GM23338 (cell line): ENCODE data around the gene GRIN2A. TPM values are rescaled to one million over a fixed set of nuclear protein-coding genes. Genes with fewer than 3 reads are reported as not detected.
A peak's percentile ranks its signal among the peaks of the same experiment; 100 is the strongest.

Source experiments
- ATAC-seq: fragments of 200-7000 bp; cut with Tn5 transposase; 3 replicates; pipeline ENCODE4 v1.9.1; 2020
- DNase-seq: peaks from one replicate; pipeline ENCODE4 v3.0.0-alpha.2; 2015; ENCODE audit warnings: low spot score
- H2AFZ ChIP-seq: fragments of 200-600 bp; sonication (generic); 2 replicates; pipeline ENCODE4 v1.8.0; 2016; ENCODE audit warnings: antibody characterized with exemption, mild to moderate bottlenecking, moderate library complexity
- H3F3A ChIP-seq: fragments of 200-600 bp; sonication (generic); replicated peaks from 2 replicates; pipeline ENCODE4 v1.8.0; 2017; ENCODE audit warnings: antibody characterized with exemption, mixed run types, low read depth
- H3K27ac ChIP-seq: fragments of 200-600 bp; sonication (generic); 2 replicates; pipeline ENCODE4 v1.6.1; 2016; ENCODE audit warnings: low read depth
- H3K27me3 ChIP-seq: fragments of 200-600 bp; sonication (generic); 2 replicates; pipeline ENCODE4 v1.8.0; 2016; ENCODE audit warnings: mild to moderate bottlenecking, mixed run types, moderate library complexity; ENCODE audit not compliant: insufficient read depth
- H3K36me3 ChIP-seq: fragments of 200-600 bp; sonication (generic); 2 replicates; pipeline ENCODE4 v1.8.0; 2016; ENCODE audit warnings: mild to moderate bottlenecking; ENCODE audit not compliant: insufficient read depth
- H3K4me1 ChIP-seq: fragments of 200-600 bp; sonication (generic); 2 replicates; pipeline ENCODE4 v1.8.0; 2016; ENCODE audit warnings: mild to moderate bottlenecking, moderate library complexity; ENCODE audit not compliant: insufficient read depth
- H3K4me2 ChIP-seq: fragments of 200-600 bp; sonication (generic); 2 replicates; pipeline ENCODE4 v1.7.1; 2017; ENCODE audit warnings: mixed run types
- H3K4me3 ChIP-seq: fragments of 200-600 bp; sonication (generic); 2 replicates; pipeline ENCODE4 v1.6.1; 2016; ENCODE audit warnings: mixed run types
- H3K79me2 ChIP-seq: fragments of 200-600 bp; sonication (generic); replicated peaks from 2 replicates; pipeline ENCODE4 v1.8.0; 2017; ENCODE audit warnings: mild to moderate bottlenecking; ENCODE audit not compliant: insufficient read depth
- H3K9me2 ChIP-seq: fragments of 200-600 bp; sonication (generic); 2 replicates; pipeline ENCODE4 v1.8.0; 2017; ENCODE audit not compliant: insufficient read depth
- H4K20me1 ChIP-seq: fragments of 200-600 bp; sonication (generic); replicated peaks from 2 replicates; pipeline ENCODE4 v1.8.0; 2017; ENCODE audit warnings: mild to moderate bottlenecking; ENCODE audit not compliant: insufficient read depth
- H3K27ac Mint-ChIP-seq: 2 replicates; pipeline ENCODE4 v1.8.0; 2020; ENCODE audit warnings: inconsistent platforms, mild to moderate bottlenecking, moderate library complexity, mixed read lengths
- H3K27me3 Mint-ChIP-seq: 3 replicates; pipeline ENCODE4 v1.8.0; 2022; ENCODE audit warnings: low read depth, mild to moderate bottlenecking, moderate library complexity, mixed read lengths, inconsistent platforms; ENCODE audit not compliant: insufficient read depth, poor library complexity
- H3K36me3 Mint-ChIP-seq: 3 replicates; pipeline ENCODE4 v1.8.0; 2021; ENCODE audit warnings: low read depth, mild to moderate bottlenecking, inconsistent platforms, moderate library complexity, mixed read lengths
- H3K4me1 Mint-ChIP-seq: 3 replicates; pipeline ENCODE4 v1.8.0; 2020; ENCODE audit warnings: mild to moderate bottlenecking, inconsistent platforms, mixed read lengths
- H3K4me3 Mint-ChIP-seq: 3 replicates; pipeline ENCODE4 v1.8.0; 2021; ENCODE audit warnings: moderate library complexity, mild to moderate bottlenecking, inconsistent platforms, mixed read lengths
- H3K9me3 Mint-ChIP-seq: 3 replicates; pipeline ENCODE4 v1.8.0; 2020; ENCODE audit warnings: moderate library complexity, mild to moderate bottlenecking, inconsistent platforms, mixed read lengths
- EZH2 ChIP-seq: fragments of 200-600 bp; sonication (generic); IDR thresholded peaks from one replicate; pipeline ENCODE4 v1.8.0; 2017; ENCODE audit warnings: antibody characterized with exemption, mild to moderate bottlenecking, low read depth; ENCODE audit not compliant: unreplicated experiment
- EZH2phosphoT487 ChIP-seq: fragments of 200-600 bp; sonication (generic); IDR thresholded peaks from one replicate; pipeline ENCODE4 v1.8.1; 2018; ENCODE audit warnings: antibody characterized with exemption; ENCODE audit not compliant: unreplicated experiment
- JUNB ChIP-seq: IDR thresholded peaks from one replicate; pipeline ENCODE4 v1.6.1; 2016; ENCODE audit warnings: antibody characterized with exemption; ENCODE audit not compliant: unreplicated experiment
- STAT1 ChIP-seq: IDR thresholded peaks from one replicate; pipeline ENCODE4 v1.6.1; 2016; ENCODE audit warnings: antibody characterized with exemption; ENCODE audit not compliant: unreplicated experiment
- ZNF114 ChIP-seq: fragments of 250-450 bp; sonication (Bioruptor Pico); IDR thresholded peaks from 2 replicates; pipeline ENCODE4 v1.5.0; 2020; ENCODE audit warnings: mild to moderate bottlenecking, moderate library complexity
- ZNF331 ChIP-seq: fragments of 250-450 bp; sonication (Bioruptor Pico); IDR thresholded peaks from 2 replicates; pipeline ENCODE4 v1.5.0; 2020; ENCODE audit warnings: low read depth, mild to moderate bottlenecking, moderate library complexity
- polyA plus RNA-seq: library from polyadenylated mRNA; unstranded; fragments of >200 nt; fragmentation: Nextera tagmentation; extraction: Ambion mirVana; gene quantifications from 2 replicates; pipeline ENCODE4 v1.2.1, GENCODE V29; 2016
- total RNA-seq: library from RNA; depleted of rRNA; stranded (reverse); fragments of >200 nt; shearing (Covaris generic); gene quantifications from 2 replicates; pipeline ENCODE4 v1.2.3, GENCODE V29; 2014
- TF ChIP-seq, protein P1 (sequence below): fragments of 250-450 bp; sonication (Bioruptor Pico); IDR thresholded peaks from 2 replicates; pipeline ENCODE4 v1.5.0; 2020; ENCODE audit warnings: mild to moderate bottlenecking, moderate library complexity
- TF ChIP-seq, protein P2 (sequence below): IDR thresholded peaks from 2 replicates; pipeline ENCODE4 v1.6.1; 2016; ENCODE audit warnings: antibody characterized with exemption
- TF ChIP-seq, protein P3 (sequence below), 2 experiments: fragments of 200-600 bp in 1 of 2; sonication (generic) in 1 of 2; conservative IDR thresholded peaks; 2 replicates each; pipeline versions ENCODE4 v1.5.1 to v1.6.1; 2016 to 2017; ENCODE audit warnings: antibody characterized with exemption in 2 of 2, low read depth in 2 of 2, mild to moderate bottlenecking in 2 of 2, moderate library complexity in 1 of 2

GRIN2A gene
- total and polyA plus RNA-seq, 2 experiments from 2014 or later, result 0.89 to 5.1 TPM

DNA sequence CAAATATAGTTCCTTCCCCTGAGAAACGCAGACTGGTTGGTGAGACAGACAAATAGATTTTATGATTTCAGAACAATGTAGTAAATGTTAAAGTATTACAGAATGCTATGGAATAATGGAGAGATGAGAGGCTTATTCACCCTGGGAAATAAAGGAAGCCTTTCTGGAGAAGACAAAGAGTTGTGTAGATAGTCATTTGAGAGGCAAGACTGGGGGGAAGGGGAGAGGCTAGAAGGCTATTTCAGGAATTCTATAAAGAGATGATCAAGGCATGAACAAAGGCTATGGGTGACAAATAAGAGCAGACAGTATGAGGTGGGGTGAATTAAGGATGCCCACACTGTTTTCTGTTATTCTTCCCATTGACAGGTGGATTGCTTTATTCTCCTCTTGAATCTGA is 211.4 kb downstream of the GRIN2A start:
- H3K36me3 Mint-ChIP-seq, result peaks cover 5% of the 10 kb centered on the region; the same call in 2 of the 3 replicates
- H3K36me3 ChIP-seq, result no peaks in the 10 kb centered on the region
- peaks cover 2% of the 10 kb centered on the region; the same call in 1 of the 2 replicates for H3K9me2 ChIP-seq
- H3K27me3 Mint-ChIP-seq, result peaks cover 17% of the 10 kb centered on the region
- no peak overlapping the region for H3K27ac ChIP-seq
- H3K27ac Mint-ChIP-seq, result no peak overlapping the region
- DNase-seq, result no peak
- H3K9me3 Mint-ChIP-seq, result peaks cover 7% of the 10 kb centered on the region; the same call in 2 of the 3 replicates
- H3K27me3 ChIP-seq, result peaks cover 37% of the 10 kb centered on the region
- H3K4me3 Mint-ChIP-seq, result no peak overlapping the region
- H3K79me2 ChIP-seq, result no peaks in the 10 kb centered on the region
- H3K4me1 ChIP-seq, result peaks cover 35% of the 10 kb centered on the region
- H2AFZ ChIP-seq, result no peak overlapping the region
- H4K20me1 ChIP-seq, result no peaks in the 10 kb centered on the region
- peak overlapping the region; percentile 6; the same call in 1 of the 2 replicates for H3K4me2 ChIP-seq
- TF ChIP-seq EZH2, result no peak
- TF ChIP-seq EZH2phosphoT487, result no peak
- no peak for TF ChIP-seq JUNB
- TF ChIP-seq, protein P1, sequence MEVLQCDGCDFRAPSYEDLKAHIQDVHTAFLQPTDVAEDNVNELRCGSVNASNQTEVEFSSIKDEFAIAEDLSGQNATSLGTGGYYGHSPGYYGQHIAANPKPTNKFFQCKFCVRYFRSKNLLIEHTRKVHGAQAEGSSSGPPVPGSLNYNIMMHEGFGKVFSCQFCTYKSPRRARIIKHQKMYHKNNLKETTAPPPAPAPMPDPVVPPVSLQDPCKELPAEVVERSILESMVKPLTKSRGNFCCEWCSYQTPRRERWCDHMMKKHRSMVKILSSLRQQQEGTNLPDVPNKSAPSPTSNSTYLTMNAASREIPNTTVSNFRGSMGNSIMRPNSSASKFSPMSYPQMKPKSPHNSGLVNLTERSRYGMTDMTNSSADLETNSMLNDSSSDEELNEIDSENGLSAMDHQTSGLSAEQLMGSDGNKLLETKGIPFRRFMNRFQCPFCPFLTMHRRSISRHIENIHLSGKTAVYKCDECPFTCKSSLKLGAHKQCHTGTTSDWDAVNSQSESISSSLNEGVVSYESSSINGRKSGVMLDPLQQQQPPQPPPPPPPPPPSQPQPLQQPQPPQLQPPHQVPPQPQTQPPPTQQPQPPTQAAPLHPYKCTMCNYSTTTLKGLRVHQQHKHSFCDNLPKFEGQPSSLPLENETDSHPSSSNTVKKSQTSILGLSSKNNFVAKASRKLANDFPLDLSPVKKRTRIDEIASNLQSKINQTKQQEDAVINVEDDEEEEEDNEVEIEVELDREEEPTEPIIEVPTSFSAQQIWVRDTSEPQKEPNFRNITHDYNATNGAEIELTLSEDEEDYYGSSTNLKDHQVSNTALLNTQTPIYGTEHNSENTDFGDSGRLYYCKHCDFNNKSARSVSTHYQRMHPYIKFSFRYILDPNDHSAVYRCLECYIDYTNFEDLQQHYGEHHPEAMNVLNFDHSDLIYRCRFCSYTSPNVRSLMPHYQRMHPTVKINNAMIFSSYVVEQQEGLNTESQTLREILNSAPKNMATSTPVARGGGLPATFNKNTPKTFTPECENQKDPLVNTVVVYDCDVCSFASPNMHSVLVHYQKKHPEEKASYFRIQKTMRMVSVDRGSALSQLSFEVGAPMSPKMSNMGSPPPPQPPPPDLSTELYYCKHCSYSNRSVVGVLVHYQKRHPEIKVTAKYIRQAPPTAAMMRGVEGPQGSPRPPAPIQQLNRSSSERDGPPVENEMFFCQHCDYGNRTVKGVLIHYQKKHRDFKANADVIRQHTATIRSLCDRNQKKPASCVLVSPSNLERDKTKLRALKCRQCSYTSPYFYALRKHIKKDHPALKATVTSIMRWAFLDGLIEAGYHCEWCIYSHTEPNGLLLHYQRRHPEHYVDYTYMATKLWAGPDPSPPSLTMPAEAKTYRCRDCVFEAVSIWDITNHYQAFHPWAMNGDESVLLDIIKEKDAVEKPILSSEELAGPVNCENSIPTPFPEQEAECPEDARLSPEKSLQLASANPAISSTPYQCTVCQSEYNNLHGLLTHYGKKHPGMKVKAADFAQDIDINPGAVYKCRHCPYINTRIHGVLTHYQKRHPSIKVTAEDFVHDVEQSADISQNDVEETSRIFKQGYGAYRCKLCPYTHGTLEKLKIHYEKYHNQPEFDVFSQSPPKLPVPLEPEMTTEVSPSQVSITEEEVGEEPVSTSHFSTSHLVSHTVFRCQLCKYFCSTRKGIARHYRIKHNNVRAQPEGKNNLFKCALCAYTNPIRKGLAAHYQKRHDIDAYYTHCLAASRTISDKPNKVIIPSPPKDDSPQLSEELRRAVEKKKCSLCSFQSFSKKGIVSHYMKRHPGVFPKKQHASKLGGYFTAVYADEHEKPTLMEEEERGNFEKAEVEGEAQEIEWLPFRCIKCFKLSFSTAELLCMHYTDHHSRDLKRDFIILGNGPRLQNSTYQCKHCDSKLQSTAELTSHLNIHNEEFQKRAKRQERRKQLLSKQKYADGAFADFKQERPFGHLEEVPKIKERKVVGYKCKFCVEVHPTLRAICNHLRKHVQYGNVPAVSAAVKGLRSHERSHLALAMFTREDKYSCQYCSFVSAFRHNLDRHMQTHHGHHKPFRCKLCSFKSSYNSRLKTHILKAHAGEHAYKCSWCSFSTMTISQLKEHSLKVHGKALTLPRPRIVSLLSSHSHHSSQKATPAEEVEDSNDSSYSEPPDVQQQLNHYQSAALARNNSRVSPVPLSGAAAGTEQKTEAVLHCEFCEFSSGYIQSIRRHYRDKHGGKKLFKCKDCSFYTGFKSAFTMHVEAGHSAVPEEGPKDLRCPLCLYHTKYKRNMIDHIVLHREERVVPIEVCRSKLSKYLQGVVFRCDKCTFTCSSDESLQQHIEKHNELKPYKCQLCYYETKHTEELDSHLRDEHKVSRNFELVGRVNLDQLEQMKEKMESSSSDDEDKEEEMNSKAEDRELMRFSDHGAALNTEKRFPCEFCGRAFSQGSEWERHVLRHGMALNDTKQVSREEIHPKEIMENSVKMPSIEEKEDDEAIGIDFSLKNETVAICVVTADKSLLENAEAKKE (CRISPR knock-in tag), result no peak
- TF ChIP-seq, protein P2, sequence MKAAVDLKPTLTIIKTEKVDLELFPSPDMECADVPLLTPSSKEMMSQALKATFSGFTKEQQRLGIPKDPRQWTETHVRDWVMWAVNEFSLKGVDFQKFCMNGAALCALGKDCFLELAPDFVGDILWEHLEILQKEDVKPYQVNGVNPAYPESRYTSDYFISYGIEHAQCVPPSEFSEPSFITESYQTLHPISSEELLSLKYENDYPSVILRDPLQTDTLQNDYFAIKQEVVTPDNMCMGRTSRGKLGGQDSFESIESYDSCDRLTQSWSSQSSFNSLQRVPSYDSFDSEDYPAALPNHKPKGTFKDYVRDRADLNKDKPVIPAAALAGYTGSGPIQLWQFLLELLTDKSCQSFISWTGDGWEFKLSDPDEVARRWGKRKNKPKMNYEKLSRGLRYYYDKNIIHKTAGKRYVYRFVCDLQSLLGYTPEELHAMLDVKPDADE, result no peak
- TF ChIP-seq ZNF114 (CRISPR knock-in tag), result no peak
- TF ChIP-seq, protein P3, sequence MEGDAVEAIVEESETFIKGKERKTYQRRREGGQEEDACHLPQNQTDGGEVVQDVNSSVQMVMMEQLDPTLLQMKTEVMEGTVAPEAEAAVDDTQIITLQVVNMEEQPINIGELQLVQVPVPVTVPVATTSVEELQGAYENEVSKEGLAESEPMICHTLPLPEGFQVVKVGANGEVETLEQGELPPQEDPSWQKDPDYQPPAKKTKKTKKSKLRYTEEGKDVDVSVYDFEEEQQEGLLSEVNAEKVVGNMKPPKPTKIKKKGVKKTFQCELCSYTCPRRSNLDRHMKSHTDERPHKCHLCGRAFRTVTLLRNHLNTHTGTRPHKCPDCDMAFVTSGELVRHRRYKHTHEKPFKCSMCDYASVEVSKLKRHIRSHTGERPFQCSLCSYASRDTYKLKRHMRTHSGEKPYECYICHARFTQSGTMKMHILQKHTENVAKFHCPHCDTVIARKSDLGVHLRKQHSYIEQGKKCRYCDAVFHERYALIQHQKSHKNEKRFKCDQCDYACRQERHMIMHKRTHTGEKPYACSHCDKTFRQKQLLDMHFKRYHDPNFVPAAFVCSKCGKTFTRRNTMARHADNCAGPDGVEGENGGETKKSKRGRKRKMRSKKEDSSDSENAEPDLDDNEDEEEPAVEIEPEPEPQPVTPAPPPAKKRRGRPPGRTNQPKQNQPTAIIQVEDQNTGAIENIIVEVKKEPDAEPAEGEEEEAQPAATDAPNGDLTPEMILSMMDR (conservative IDR thresholded peaks at IDR 0.05; ENCODE audit: low read depth in 2 of 2), result no peak
- no peak for TF ChIP-seq ZNF331 (CRISPR knock-in tag)
- TF ChIP-seq STAT1, result no peak
- no peak overlapping the region for H3K4me3 ChIP-seq
- H3K4me1 Mint-ChIP-seq, result peaks cover 35% of the 10 kb centered on the region
- no peaks in the 10 kb centered on the region for H3F3A ChIP-seq
- ATAC-seq, result no peak
